Measurements from ENCODE around the gene RIPK4.

DNA sequence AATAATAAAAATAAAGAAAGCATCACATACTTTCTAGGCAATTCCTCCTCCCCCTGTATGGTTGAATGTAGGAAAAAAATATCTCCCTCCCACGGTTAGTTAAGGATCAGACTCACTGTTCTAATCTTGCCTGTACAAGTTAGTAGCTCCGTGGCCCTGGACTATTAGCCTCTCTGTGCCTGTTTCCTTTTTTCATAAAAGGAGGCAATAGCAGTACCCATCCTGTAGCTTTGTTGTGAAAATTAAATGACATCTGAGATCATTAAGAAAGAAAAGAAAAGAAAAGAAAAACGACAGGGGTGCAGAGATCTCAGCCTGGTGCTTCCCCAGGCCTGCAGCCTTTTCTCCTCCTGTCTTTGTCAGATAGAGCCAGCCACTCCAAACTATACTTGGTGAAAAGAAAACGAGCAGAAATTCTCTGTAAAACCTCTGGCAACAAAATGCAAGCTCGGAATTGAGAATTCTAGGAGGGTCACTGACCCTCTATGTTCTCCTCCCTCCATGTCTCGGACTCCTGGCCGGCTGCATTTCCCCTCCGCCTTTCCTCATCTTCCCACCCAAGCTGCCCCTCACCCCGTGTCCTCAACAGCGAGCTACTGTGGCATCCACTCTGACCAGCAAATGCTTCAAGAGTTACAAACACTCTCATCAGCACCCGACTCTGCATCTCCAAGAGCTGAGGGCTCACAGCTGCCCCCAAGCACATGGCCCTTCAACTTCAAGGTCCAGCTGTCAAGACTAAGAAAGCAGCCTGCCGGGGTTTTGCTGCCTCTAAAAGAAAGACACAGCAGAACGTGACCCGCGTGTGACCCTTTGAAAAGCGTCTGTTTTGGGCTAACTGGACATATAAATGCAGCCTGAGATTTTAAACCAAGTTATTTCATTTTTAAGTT lies 13.6 kb downstream of the RIPK4 start:
- TF ChIP-seq, protein P1, sequence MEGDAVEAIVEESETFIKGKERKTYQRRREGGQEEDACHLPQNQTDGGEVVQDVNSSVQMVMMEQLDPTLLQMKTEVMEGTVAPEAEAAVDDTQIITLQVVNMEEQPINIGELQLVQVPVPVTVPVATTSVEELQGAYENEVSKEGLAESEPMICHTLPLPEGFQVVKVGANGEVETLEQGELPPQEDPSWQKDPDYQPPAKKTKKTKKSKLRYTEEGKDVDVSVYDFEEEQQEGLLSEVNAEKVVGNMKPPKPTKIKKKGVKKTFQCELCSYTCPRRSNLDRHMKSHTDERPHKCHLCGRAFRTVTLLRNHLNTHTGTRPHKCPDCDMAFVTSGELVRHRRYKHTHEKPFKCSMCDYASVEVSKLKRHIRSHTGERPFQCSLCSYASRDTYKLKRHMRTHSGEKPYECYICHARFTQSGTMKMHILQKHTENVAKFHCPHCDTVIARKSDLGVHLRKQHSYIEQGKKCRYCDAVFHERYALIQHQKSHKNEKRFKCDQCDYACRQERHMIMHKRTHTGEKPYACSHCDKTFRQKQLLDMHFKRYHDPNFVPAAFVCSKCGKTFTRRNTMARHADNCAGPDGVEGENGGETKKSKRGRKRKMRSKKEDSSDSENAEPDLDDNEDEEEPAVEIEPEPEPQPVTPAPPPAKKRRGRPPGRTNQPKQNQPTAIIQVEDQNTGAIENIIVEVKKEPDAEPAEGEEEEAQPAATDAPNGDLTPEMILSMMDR (IDR thresholded peaks at IDR 0.05), result no peak
- no peak for TF ChIP-seq EZH2 (IDR thresholded peaks at IDR 0.05; ENCODE audit: borderline replicate concordance, insufficient read depth, low read depth, low read length, poor library complexity, severe bottlenecking)

Data from B cell (primary cell).